ENCODE measurements around the gene GARNL3. TPM values are rescaled to one million over a fixed set of nuclear protein-coding genes. Genes with fewer than 3 reads are reported as not detected.

Gene GARNL3
- total RNA-seq, 4 donors from 2014 or later: 4.7 to 29.3 (median 11.3) TPM

- peaks cover 0 to 22% (median 1%) of the 10 kb centered on the region in 3 donors for H3K4me1 ChIP-seq
- H3K36me3 ChIP-seq: peaks cover 0 to 10% of the 10 kb centered on the region in 2 donors
- WGBS, 2 donors (ENCODE audit: low coverage in 1 of 2): 66 to 80% methylated on average over 2 to 13 of the region's 15 CpGs
- TF ChIP-seq POLR2AphosphoS5 (IDR thresholded peaks at IDR 0.05) (no peak), CTCF (IDR thresholded peaks at IDR 0.05) (no peak), EP300 (IDR thresholded peaks at IDR 0.05) (no peak), POLR2A (IDR thresholded peaks at IDR 0.05) (no peak)
- H3K9me3 ChIP-seq: no peaks in the 10 kb centered on the region
- H3K27ac ChIP-seq: no peak overlapping the region
- no peaks in the 10 kb centered on the region for H3K27me3 ChIP-seq
- no peak overlapping the region for H3K4me3 ChIP-seq
- ATAC-seq: no peak
Measured at GRCh38 chr9:127417131-127418036, 152.8 kb downstream of the GARNL3 start.

- Histone ChIP-seq H3K27ac (no peak overlapping the region), H3K4me3 (no peak overlapping the region), H3K4me1 (peaks cover 4 to 29% (median 8%) of the 10 kb centered on the region in 3 donors), H3K27me3 (no peaks in the 10 kb centered on the region), H3K36me3 (peaks cover 0 to 10% of the 10 kb centered on the region in 2 donors), H3K9me3 (no peaks in the 10 kb centered on the region)
- WGBS, 2 donors (ENCODE audit: low coverage in 1 of 2): 100% methylated on average over 1 of the region's 12 CpGs; no CpG with 5 or more reads in 1 of the 2 donors
- TF ChIP-seq CTCF (IDR thresholded peaks at IDR 0.05): no peak
- peak; percentile 11 for ATAC-seq
Measured at GRCh38 chr9:127418037-127418471, 153.5 kb downstream of the GARNL3 start.

GRCh38 chr9:127419348-127419747 lies 154.8 kb downstream of the GARNL3 start:
- TF ChIP-seq EP300 (IDR thresholded peaks at IDR 0.05) (no peak), POLR2AphosphoS5 (IDR thresholded peaks at IDR 0.05) (no peak), CTCF (IDR thresholded peaks at IDR 0.05) (no peak), POLR2A (IDR thresholded peaks at IDR 0.05) (no peak)
- Histone ChIP-seq H3K36me3 (peaks cover 0 to 10% of the 10 kb centered on the region in 2 donors), H3K27ac (no peak overlapping the region), H3K4me1 (peaks cover 7 to 34% (median 11%) of the 10 kb centered on the region in 3 donors), H3K4me3 (no peak overlapping the region), H3K27me3 (no peaks in the 10 kb centered on the region), H3K9me3 (no peaks in the 10 kb centered on the region)
- WGBS, 2 donors (ENCODE audit: low coverage in 1 of 2): 57 to 97% methylated on average over 1 to 5 of the region's 6 CpGs
- ATAC-seq: no peak

DNA sequence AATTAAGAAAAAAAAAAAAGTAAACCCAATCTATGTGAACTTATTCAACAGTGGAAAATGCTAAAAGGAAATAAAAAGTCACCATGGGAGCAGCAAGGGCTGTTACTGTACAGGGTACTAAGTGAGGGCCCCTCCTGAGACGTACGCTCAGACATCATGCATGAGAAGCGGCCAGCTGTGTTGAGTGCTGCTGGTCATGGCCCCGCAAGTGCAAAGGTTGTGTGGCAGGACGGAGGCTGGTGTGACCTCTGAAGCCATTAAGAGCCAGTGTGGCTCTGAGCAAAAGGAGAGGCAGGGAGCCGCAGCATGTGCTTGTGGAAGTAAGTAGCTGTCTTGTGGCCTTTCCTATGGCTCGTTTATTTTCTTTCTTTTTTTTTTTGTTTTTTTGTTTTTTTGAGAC lies 156.5 kb downstream of the GARNL3 start:
- Histone ChIP-seq H3K27ac (no peak overlapping the region), H3K4me1 (peaks cover 7 to 49% (median 21%) of the 10 kb centered on the region in 3 donors), H3K9me3 (no peaks in the 10 kb centered on the region), H3K27me3 (no peaks in the 10 kb centered on the region), H3K36me3 (peaks cover 0 to 10% of the 10 kb centered on the region in 2 donors), H3K4me3 (no peak overlapping the region)
- no peak for ATAC-seq
- TF ChIP-seq EP300 (IDR thresholded peaks at IDR 0.05) (no peak), POLR2A (IDR thresholded peaks at IDR 0.05) (no peak), CTCF (IDR thresholded peaks at IDR 0.05) (no peak), POLR2AphosphoS5 (IDR thresholded peaks at IDR 0.05) (no peak)
- 88 to 90% methylated on average over 6 to 7 of the region's 7 CpGs for WGBS, 2 donors (ENCODE audit: low coverage in 1 of 2)

Data from gastroesophageal sphincter (tissue), 4 donors.